Ectodermal cell (in vitro differentiated cells): ENCODE results near the gene MVP. TPM values are rescaled to one million over a fixed set of nuclear protein-coding genes. Genes with fewer than 3 reads are reported as not detected.
A peak's percentile ranks its signal among the peaks of the same experiment; 100 is the strongest.
"Not testable (repeated sequence)": the region's sequence is repeated elsewhere in the genome, so short reads cannot be mapped to it uniquely, and the experiment has no call there.

Experiments used
- H3K27ac ChIP-seq: 2 replicates; pipeline ENCODE4 v1.7.0; 2013; ENCODE audit warnings: mild to moderate bottlenecking, low read depth, low read length; ENCODE audit not compliant: insufficient read depth, poor library complexity, severe bottlenecking
- H3K27me3 ChIP-seq: 2 replicates; pipeline ENCODE4 v1.7.0; 2013; ENCODE audit warnings: mild to moderate bottlenecking, low read length; ENCODE audit not compliant: insufficient read depth, control insufficient read depth, poor library complexity, severe bottlenecking
- H3K36me3 ChIP-seq: one replicate; pipeline ENCODE4 v1.7.0; 2013; ENCODE audit warnings: low read length; ENCODE audit not compliant: control insufficient read depth, insufficient read depth
- H3K4me1 ChIP-seq: one replicate; pipeline ENCODE4 v1.7.0; 2013; ENCODE audit warnings: low read length; ENCODE audit not compliant: control insufficient read depth, insufficient read depth
- H3K4me3 ChIP-seq: 2 replicates; pipeline ENCODE4 v1.7.0; 2013; ENCODE audit warnings: low read depth, low read length, control low read depth; ENCODE audit not compliant: insufficient read depth
- H3K9me3 ChIP-seq: 2 replicates; pipeline ENCODE4 v1.7.0; 2013; ENCODE audit warnings: mild to moderate bottlenecking, low read length, moderate library complexity; ENCODE audit not compliant: control insufficient read depth
- WGBS, 2 experiments: methylation state at CpG; one replicate each; pipeline ENCODE4 v1.1.7; 2013; ENCODE audit warnings: missing lambda C conversion rate in 2 of 2; 5-methylcytosine and 5-hydroxymethylcytosine counted together
- polyA plus RNA-seq, 4 experiments: library from polyadenylated mRNA; stranded (reverse); fragments of 50-300 nt; gene quantifications; one replicate each; pipeline ENCODE4 v1.2.3, GENCODE V29; 2013

The MVP gene
- polyA plus RNA-seq (2013, experiment 1 of 4) = 4.4 TPM
- polyA plus RNA-seq (2013, experiment 2 of 4) = 4.4 TPM
- 2.9 TPM for polyA plus RNA-seq (2013, experiment 3 of 4)
- polyA plus RNA-seq (2013, experiment 4 of 4) = 4.0 TPM

- H3K36me3 ChIP-seq = peaks cover 20% of the 10 kb centered on the region
- H3K27ac ChIP-seq = no peak within 1 kb of the TSS
- H3K4me3 ChIP-seq = no peak within 1 kb of the TSS
- H3K27me3 ChIP-seq = no peaks in the 10 kb centered on the region
- peaks cover 13% of the 10 kb centered on the region for H3K4me1 ChIP-seq
- no peaks in the 10 kb centered on the region for H3K9me3 ChIP-seq
- 72 to 73% methylated on average over 4 of the region's 4 CpGs for WGBS, 2 experiments
Measured at GRCh38 chr16:29820271-29820701, at the start of gene MVP. Gene MVP, plus strand, starts transcription at chr16:29820462. Its CDS starts 10,088 bp downstream, at chr16:29830550.

- H3K27me3 ChIP-seq, H3K4me3 ChIP-seq: not testable (repeated sequence)
- WGBS, 2 experiments = 91 to 93% methylated on average over 7 of the region's 7 CpGs
Measured at GRCh38 chr16:29772330-29772729, 47.9 kb upstream of the MVP start.

GRCh38 chr16:29774730-29775129, 45.5 kb upstream of the MVP start:
- peaks cover 5% of the 10 kb centered on the region for H3K27me3 ChIP-seq
- 90 to 92% methylated on average over 5 of the region's 5 CpGs for WGBS, 2 experiments
- no peak overlapping the region for H3K27ac ChIP-seq

More at GRCh38 chr16:29772330-29772729, 47.9 kb upstream of the MVP start:
- H3K36me3 ChIP-seq, H3K27ac ChIP-seq, H3K9me3 ChIP-seq, H3K4me1 ChIP-seq: not testable (repeated sequence)

GRCh38 chr16:29775742-29776408, 44.4 kb upstream of the MVP start:
- H3K27ac ChIP-seq = no peak overlapping the region
- H3K4me1 ChIP-seq = no peaks in the 10 kb centered on the region
- WGBS, 2 experiments = 80 to 84% methylated on average over 4 of the region's 4 CpGs
- no peaks in the 10 kb centered on the region for H3K36me3 ChIP-seq
- no peaks in the 10 kb centered on the region for H3K9me3 ChIP-seq
- H3K4me3 ChIP-seq = no peak overlapping the region
- peaks cover 5% of the 10 kb centered on the region for H3K27me3 ChIP-seq

More at GRCh38 chr16:29774730-29775129, 45.5 kb upstream of the MVP start:
- no peak overlapping the region for H3K4me3 ChIP-seq
- no peaks in the 10 kb centered on the region for H3K36me3 ChIP-seq
- H3K9me3 ChIP-seq = no peaks in the 10 kb centered on the region
- no peaks in the 10 kb centered on the region for H3K4me1 ChIP-seq

GRCh38 chr16:29777576-29778350, 42.5 kb upstream of the MVP start, which contains the start of gene ZG16:
Gene ZG16, plus strand, starts transcription at chr16:29778256. Its CDS starts 1,011 bp downstream, at chr16:29779267.
- H3K4me1 ChIP-seq = no peaks in the 10 kb centered on the region
- H3K4me3 ChIP-seq = no peak within 1 kb of the TSS
- no peaks in the 10 kb centered on the region for H3K9me3 ChIP-seq
- no peak within 1 kb of the TSS for H3K27ac ChIP-seq
- H3K27me3 ChIP-seq = peaks cover 5% of the 10 kb centered on the region
- H3K36me3 ChIP-seq = no peaks in the 10 kb centered on the region
- WGBS, 2 experiments = 77 to 79% methylated on average over 8 to 10 of the region's 10 CpGs

GRCh38 chr16:29779474-29779873, 40.8 kb upstream of the MVP start:
- H3K36me3 ChIP-seq = no peaks in the 10 kb centered on the region
- no peaks in the 10 kb centered on the region for H3K9me3 ChIP-seq
- no peaks in the 10 kb centered on the region for H3K4me1 ChIP-seq
- WGBS, 2 experiments = 77 to 78% methylated on average over 10 of the region's 10 CpGs
- no peak overlapping the region for H3K4me3 ChIP-seq
- no peak overlapping the region for H3K27ac ChIP-seq
- H3K27me3 ChIP-seq = peaks cover 5% of the 10 kb centered on the region

GRCh38 chr16:29783094-29783953, 36.9 kb upstream of the MVP start:
- H3K27me3 ChIP-seq, H3K27ac ChIP-seq, H3K4me1 ChIP-seq, H3K9me3 ChIP-seq, H3K4me3 ChIP-seq, H3K36me3 ChIP-seq: not testable (repeated sequence)
- 89 to 90% methylated on average over 13 of the region's 13 CpGs for WGBS, 2 experiments

- no peak overlapping the region for H3K27ac ChIP-seq
- no peaks in the 10 kb centered on the region for H3K27me3 ChIP-seq
- H3K36me3 ChIP-seq = no peaks in the 10 kb centered on the region
- H3K4me1 ChIP-seq = no peaks in the 10 kb centered on the region
- no peak overlapping the region for H3K4me3 ChIP-seq
- WGBS, 2 experiments = 91 to 100% methylated on average over 1 to 2 of the region's 2 CpGs
- no peaks in the 10 kb centered on the region for H3K9me3 ChIP-seq
Measured at GRCh38 chr16:29784157-29784556, 36.1 kb upstream of the MVP start.

GRCh38 chr16:29784901-29785500, 35.3 kb upstream of the MVP start:
- Histone ChIP-seq H3K27me3 (no peaks in the 10 kb centered on the region), H3K36me3 (no peaks in the 10 kb centered on the region), H3K27ac (no peak overlapping the region), H3K4me1 (no peaks in the 10 kb centered on the region), H3K9me3 (no peaks in the 10 kb centered on the region), H3K4me3 (peak overlapping the region; percentile 10)
- 8 to 9% methylated on average over 38 of the region's 38 CpGs for WGBS, 2 experiments
